Testis (tissue), 3 donors: ENCODE measurements around the gene GPBP1L1. TPM values are rescaled to one million over a fixed set of nuclear protein-coding genes. Genes with fewer than 3 reads are reported as not detected.

Experiments used
- DNase-seq: peaks from one replicate; pipeline ENCODE4 v3.0.0-alpha.2; 2019
- H3K27ac ChIP-seq, 2 donors: fragments of 200-600 bp; sonication (generic); one replicate each; pipeline ENCODE4 v1.5.1; 2019
- H3K27me3 ChIP-seq: fragments of 200-600 bp; sonication (generic); one replicate; pipeline ENCODE4 v1.5.1; 2019
- H3K36me3 ChIP-seq: fragments of 200-600 bp; sonication (generic); one replicate; pipeline ENCODE4 v1.5.1; 2017; ENCODE audit warnings: low read depth; ENCODE audit errors: missing control alignments
- H3K4me1 ChIP-seq: fragments of 200-600 bp; sonication (generic); one replicate; pipeline ENCODE4 v1.5.1; 2019
- H3K4me3 ChIP-seq, 2 donors: fragments of 200-600 bp; sonication (generic); one replicate each; pipeline ENCODE4 v1.5.1; 2017 to 2019
- H3K9me3 ChIP-seq: fragments of 200-600 bp; sonication (generic); one replicate; pipeline ENCODE4 v1.5.1; 2017
- CTCF ChIP-seq, 3 experiments: fragments of 450-650 bp in 2 of 3; fragments of 200-600 bp in 1 of 3; sonication (generic) in 1 of 3; IDR thresholded peaks; one replicate each; pipeline ENCODE4 v1.5.1; 2016 to 2019; ENCODE audit warnings: antibody characterized with exemption in 3 of 3, mild to moderate bottlenecking in 2 of 3, moderate library complexity in 1 of 3
- POLR2A ChIP-seq: fragments of 450-650 bp; IDR thresholded peaks from one replicate; pipeline ENCODE4 v1.6.1; 2017; ENCODE audit warnings: antibody characterized with exemption, mild to moderate bottlenecking, moderate library complexity
- WGBS, 2 donors: methylation state at CpG; one replicate each; pipeline ENCODE4 v1.1.5; 2018; 5-methylcytosine and 5-hydroxymethylcytosine counted together
- intact Hi-C: fragments of 100-400 bp; cut with DNase I; formaldehyde crosslinking; loops from one replicate; pipeline ENCODE4 v1.15.1; 2023; ENCODE audit warnings: low total_unique reads
- polyA plus RNA-seq: library from polyadenylated mRNA; stranded (reverse); fragments of 350-450 nt; fragmentation: Illumina TruSeq; extraction: RNeasy Lipid Tissue Mini Kit (QIAGEN cat#74804); gene quantifications from one replicate; pipeline ENCODE4 v1.2.3, GENCODE V29; 2014; ENCODE audit warnings: low read depth, low replicate concordance; ENCODE audit not compliant: insufficient read depth
- total RNA-seq, 2 donors: library from RNA; depleted of rRNA; stranded (reverse); fragments of >200 nt; gene quantifications; one replicate each; pipeline ENCODE4 v1.2.3, GENCODE V29; 2016

GPBP1L1 gene
- total and polyA plus RNA-seq, 3 donors from 2014 or later: 151 to 233 (median 178) TPM

GRCh38 chr1:45643321-45643720 is 43.0 kb downstream of the GPBP1L1 start:
- intact Hi-C loops: no loop called here

GRCh38 chr1:45640293-45640692 is 46.0 kb downstream of the GPBP1L1 start:
- no peak for DNase-seq
- H3K27me3 ChIP-seq: no peaks in the 10 kb centered on the region
- no peaks in the 10 kb centered on the region for H3K36me3 ChIP-seq
- intact Hi-C loops: no loop called here
- H3K9me3 ChIP-seq: no peaks in the 10 kb centered on the region
- TF ChIP-seq CTCF (IDR thresholded peaks at IDR 0.05): no peak
- TF ChIP-seq POLR2A: no peak
- H3K4me3 ChIP-seq: no peak overlapping the region
- no peak overlapping the region for H3K27ac ChIP-seq
- 92 to 100% methylated on average over 1 of the region's 1 CpG for WGBS, 2 donors
- H3K4me1 ChIP-seq: no peaks in the 10 kb centered on the region

More at GRCh38 chr1:45643321-45643720, 43.0 kb downstream of the GPBP1L1 start:
- Histone ChIP-seq H3K4me1 (no peaks in the 10 kb centered on the region), H3K36me3 (no peaks in the 10 kb centered on the region), H3K4me3 (no peak overlapping the region), H3K9me3 (no peaks in the 10 kb centered on the region), H3K27me3 (no peaks in the 10 kb centered on the region), H3K27ac (peak overlapping the region in 1 of 2 donors; percentile 7)
- WGBS, 2 donors: 71 to 77% methylated on average over 5 of the region's 5 CpGs
- no peak for TF ChIP-seq CTCF (IDR thresholded peaks at IDR 0.05)
- no peak for TF ChIP-seq POLR2A
- DNase-seq: no peak

GRCh38 chr1:45635211-45635610 is 51.1 kb downstream of the GPBP1L1 start:
- Histone ChIP-seq H3K9me3 (no peaks in the 10 kb centered on the region), H3K4me3 (no peak overlapping the region), H3K27me3 (no peaks in the 10 kb centered on the region), H3K4me1 (no peaks in the 10 kb centered on the region), H3K36me3 (no peaks in the 10 kb centered on the region), H3K27ac (peak overlapping the region in 1 of 2 donors; percentile 28)
- WGBS, 2 donors: 33 to 48% methylated on average over 1 of the region's 1 CpG
- intact Hi-C loops: no loop called here
- no peak for DNase-seq
- TF ChIP-seq CTCF (IDR thresholded peaks at IDR 0.05): no peak
- TF ChIP-seq POLR2A: no peak

- H3K9me3 ChIP-seq: no peaks in the 10 kb centered on the region
- no peaks in the 10 kb centered on the region for H3K36me3 ChIP-seq
- H3K27me3 ChIP-seq: no peaks in the 10 kb centered on the region
- TF ChIP-seq POLR2A: no peak
- no peak for TF ChIP-seq CTCF (IDR thresholded peaks at IDR 0.05)
- H3K4me3 ChIP-seq: no peak overlapping the region
- no peak for DNase-seq
- H3K27ac ChIP-seq: no peak overlapping the region
- intact Hi-C loops: no loop called here
- WGBS, 2 donors: 84 to 88% methylated on average over 1 of the region's 1 CpG
- no peaks in the 10 kb centered on the region for H3K4me1 ChIP-seq
These were observed 55.9 kb downstream of the GPBP1L1 start for GRCh38 chr1:45630429-45630828.

GRCh38 chr1:45629035-45629434 is 57.3 kb downstream of the GPBP1L1 start:
- Histone ChIP-seq H3K27me3 (no peaks in the 10 kb centered on the region), H3K4me3 (no peak overlapping the region), H3K9me3 (no peaks in the 10 kb centered on the region), H3K36me3 (no peaks in the 10 kb centered on the region), H3K4me1 (peaks cover 3% of the 10 kb centered on the region), H3K27ac (no peak overlapping the region)
- TF ChIP-seq CTCF (IDR thresholded peaks at IDR 0.05) (no peak), POLR2A (no peak)
- intact Hi-C loops: no loop called here
- no peak for DNase-seq
